Measurements from ENCODE around the gene ECHDC3. TPM values are rescaled to one million over a fixed set of nuclear protein-coding genes. Genes with fewer than 3 reads are reported as not detected.

ECHDC3 gene
- total and polyA plus RNA-seq, 2 of the 13 experiments (the other 11 are each of a cell fraction or from before 2014, with no cell fraction given) = not detected

- TF ChIP-seq LCORL (IDR thresholded peaks at IDR 0.05) (no peak), LCORL (CRISPR knock-in tag; IDR thresholded peaks at IDR 0.05) (peak; percentile 52; the same call in 1 of the 2 replicates), ZNF687 (CRISPR knock-in tag; IDR thresholded peaks at IDR 0.05) (peak; percentile 68), FOSL2 (CRISPR knock-in tag; IDR thresholded peaks at IDR 0.05) (peak; percentile 90), FOXA1 (IDR thresholded peaks at IDR 0.05) (no peak), FOXA1 (CRISPR knock-in tag; IDR thresholded peaks at IDR 0.05) (no peak; the same call in 1 of the 2 replicates), FOXA3 (CRISPR knock-in tag; IDR thresholded peaks at IDR 0.05) (peak; percentile 9; the same call in 1 of the 2 replicates), CBX5 (CRISPR knock-in tag; IDR thresholded peaks at IDR 0.05; ENCODE audit: borderline replicate concordance) (0 out of 2 replicates have a peak, but pooled peaks have one; percentile 33), ZNF264 (CRISPR knock-in tag; IDR thresholded peaks at IDR 0.05) (no peak), ADNP (CRISPR knock-in tag; IDR thresholded peaks at IDR 0.05) (no peak), ZNF510 (CRISPR knock-in tag; IDR thresholded peaks at IDR 0.05; ENCODE audit: low read depth) (0 out of 2 replicates have a peak, but pooled peaks have one; percentile 68), ZSCAN9 (CRISPR knock-in tag; IDR thresholded peaks at IDR 0.05; ENCODE audit: borderline replicate concordance) (no peak), ZNF644 (CRISPR knock-in tag; IDR thresholded peaks at IDR 0.05; ENCODE audit: low read depth) (no peak), HDAC1 (CRISPR knock-in tag; IDR thresholded peaks at IDR 0.05) (peak; percentile 74)
- TF ChIP-seq, protein P1, sequence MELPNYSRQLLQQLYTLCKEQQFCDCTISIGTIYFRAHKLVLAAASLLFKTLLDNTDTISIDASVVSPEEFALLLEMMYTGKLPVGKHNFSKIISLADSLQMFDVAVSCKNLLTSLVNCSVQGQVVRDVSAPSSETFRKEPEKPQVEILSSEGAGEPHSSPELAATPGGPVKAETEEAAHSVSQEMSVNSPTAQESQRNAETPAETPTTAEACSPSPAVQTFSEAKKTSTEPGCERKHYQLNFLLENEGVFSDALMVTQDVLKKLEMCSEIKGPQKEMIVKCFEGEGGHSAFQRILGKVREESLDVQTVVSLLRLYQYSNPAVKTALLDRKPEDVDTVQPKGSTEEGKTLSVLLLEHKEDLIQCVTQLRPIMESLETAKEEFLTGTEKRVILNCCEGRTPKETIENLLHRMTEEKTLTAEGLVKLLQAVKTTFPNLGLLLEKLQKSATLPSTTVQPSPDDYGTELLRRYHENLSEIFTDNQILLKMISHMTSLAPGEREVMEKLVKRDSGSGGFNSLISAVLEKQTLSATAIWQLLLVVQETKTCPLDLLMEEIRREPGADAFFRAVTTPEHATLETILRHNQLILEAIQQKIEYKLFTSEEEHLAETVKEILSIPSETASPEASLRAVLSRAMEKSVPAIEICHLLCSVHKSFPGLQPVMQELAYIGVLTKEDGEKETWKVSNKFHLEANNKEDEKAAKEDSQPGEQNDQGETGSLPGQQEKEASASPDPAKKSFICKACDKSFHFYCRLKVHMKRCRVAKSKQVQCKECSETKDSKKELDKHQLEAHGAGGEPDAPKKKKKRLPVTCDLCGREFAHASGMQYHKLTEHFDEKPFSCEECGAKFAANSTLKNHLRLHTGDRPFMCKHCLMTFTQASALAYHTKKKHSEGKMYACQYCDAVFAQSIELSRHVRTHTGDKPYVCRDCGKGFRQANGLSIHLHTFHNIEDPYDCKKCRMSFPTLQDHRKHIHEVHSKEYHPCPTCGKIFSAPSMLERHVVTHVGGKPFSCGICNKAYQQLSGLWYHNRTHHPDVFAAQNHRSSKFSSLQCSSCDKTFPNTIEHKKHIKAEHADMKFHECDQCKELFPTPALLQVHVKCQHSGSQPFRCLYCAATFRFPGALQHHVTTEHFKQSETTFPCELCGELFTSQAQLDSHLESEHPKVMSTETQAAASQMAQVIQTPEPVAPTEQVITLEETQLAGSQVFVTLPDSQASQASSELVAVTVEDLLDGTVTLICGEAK (IDR thresholded peaks at IDR 0.05) = no peak
- TF ChIP-seq, protein P1 (CRISPR knock-in tag; IDR thresholded peaks at IDR 0.05) = 0 out of 2 replicates have a peak, but pooled peaks have one; percentile 36
- TF ChIP-seq, protein P2, sequence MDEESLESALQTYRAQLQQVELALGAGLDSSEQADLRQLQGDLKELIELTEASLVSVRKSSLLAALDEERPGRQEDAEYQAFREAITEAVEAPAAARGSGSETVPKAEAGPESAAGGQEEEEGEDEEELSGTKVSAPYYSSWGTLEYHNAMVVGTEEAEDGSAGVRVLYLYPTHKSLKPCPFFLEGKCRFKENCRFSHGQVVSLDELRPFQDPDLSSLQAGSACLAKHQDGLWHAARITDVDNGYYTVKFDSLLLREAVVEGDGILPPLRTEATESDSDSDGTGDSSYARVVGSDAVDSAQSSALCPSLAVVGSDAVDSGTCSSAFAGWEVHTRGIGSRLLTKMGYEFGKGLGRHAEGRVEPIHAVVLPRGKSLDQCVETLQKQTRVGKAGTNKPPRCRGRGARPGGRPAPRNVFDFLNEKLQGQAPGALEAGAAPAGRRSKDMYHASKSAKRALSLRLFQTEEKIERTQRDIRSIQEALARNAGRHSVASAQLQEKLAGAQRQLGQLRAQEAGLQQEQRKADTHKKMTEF (CRISPR knock-in tag; IDR thresholded peaks at IDR 0.05) = 0 out of 2 replicates have a peak, but pooled peaks have one; percentile 19
Observed at GRCh38 chr10:11793762-11794479, 51.7 kb downstream of the ECHDC3 start (continued).

Measured in HepG2 (cell line).